ENCODE measurements around the gene PSMD10.

The PSMD10 gene, protein sequence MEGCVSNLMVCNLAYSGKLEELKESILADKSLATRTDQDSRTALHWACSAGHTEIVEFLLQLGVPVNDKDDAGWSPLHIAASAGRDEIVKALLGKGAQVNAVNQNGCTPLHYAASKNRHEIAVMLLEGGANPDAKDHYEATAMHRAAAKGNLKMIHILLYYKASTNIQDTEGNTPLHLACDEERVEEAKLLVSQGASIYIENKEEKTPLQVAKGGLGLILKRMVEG

DNA sequence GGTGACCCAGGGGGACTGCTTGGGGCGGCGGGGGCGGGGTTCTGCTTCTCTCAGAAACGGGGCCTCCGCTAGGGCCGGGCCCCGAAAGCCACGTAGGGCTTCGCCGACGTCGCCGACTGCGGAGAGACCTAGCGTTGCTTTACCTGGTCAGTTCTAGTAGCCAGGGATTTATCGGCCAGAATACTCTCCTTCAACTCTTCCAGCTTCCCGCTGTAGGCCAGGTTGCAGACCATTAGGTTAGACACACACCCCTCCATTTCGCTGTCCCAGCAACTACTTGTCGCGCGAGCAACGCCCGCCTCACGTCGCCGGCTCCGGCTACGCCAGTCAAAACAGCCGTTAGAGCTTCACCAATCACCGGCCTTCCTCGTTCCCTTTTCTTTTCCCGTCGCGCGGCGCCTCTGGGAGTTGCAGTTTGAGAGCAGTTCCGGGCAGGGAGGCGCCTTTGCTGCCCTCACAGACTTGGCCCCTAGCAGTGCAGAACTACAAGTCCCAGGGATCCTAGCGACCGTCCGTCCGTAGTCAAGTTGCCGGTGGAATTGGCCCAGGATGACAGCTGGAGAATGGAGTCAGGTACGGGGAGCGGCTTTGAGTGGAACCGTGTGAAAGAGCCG is at the start of gene PSMD10, which contains the start of gene ATG4A:
PSMD10 (minus strand) TSS at position 279 of the 614 bp plus-strand sequence; CDS start at position 257, 22 bp downstream.
ATG4A (plus strand) TSS at position 515 of the 614 bp plus-strand sequence; CDS start at position 564, 49 bp downstream.
- peak; percentile 95 for DNase-seq

DNA sequence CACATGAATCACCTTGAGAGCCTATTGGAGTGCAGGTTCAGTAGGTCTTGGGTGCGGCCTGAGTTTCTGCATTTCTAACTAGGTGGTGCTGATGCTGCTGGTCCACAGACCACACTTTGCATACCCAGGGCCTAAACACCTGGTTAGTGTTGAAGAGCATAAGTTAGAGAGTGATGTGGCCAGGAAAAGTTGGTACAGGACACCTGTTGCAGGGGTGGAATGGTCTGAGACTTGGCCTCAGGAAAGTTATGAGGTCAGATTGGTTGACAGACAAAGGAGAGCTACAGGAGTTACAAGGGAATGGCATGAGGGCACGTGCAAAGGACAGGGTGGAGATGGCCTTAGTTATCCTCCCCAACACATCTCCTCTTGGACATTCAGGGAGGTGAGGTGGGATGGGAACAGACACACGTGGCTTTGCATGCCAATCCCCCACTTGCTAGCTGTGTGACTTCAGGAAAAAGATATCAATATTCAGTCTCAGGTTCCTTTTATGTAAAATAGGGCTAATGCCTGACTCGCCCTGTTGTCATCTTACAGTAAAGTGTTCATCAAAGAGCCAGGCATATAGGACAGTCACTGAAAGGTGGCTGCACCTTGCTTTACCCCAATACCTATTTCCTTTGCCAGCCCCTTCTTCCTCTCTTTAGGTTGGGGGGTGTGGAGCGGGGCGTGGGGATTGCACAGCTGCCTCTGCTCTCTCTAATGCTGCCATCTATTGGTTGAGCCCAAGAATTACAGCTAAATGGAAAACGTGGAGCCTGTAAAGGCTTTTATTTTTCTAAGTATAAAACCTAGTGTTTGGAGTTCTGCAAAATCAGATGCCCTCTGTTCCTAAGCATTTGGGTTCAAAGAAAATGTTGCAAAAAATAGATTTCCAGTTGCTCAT is 47.7 kb upstream of the PSMD10 start:
- no peak for DNase-seq

DNA sequence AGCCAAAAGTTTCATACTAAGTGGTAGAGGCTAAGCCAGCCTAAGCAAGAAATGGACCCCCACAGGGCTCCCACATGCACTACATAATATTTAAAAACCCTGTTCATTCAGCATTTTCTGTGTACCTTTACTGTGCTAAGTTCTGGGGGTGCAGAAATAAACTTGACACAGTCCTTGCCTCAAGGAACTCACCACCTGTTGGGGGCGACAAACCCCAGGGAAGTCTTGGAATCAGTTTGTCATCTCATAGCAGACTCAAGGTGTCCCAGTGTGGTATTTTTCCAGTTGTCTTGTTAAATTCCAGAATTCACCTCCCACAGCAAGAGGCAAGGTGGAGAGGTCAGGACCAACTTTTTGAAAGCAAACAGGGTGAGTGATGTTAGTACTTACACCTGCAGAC is 43.4 kb upstream of the PSMD10 start:
- no peak for DNase-seq

DNA sequence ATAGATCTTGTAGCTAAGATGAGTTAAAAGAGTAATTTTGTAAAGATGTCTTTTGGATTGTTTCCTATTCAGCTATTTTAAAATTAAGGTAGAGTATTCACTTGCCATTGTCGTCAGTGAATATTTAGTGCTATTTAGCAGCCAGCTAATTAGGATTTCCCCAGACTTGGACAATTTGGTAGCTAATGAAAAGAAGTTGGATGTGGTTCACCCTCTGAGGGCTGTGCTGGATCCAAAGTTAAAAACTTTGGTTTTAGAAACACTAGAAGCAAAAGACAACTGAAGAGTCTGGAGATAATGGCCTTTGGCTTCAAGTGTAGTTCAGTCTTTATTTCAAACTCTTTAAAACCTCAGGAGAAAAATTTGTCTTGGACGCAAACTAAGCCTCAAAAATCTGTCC is 41.5 kb upstream of the PSMD10 start:
- no peak for DNase-seq

DNA sequence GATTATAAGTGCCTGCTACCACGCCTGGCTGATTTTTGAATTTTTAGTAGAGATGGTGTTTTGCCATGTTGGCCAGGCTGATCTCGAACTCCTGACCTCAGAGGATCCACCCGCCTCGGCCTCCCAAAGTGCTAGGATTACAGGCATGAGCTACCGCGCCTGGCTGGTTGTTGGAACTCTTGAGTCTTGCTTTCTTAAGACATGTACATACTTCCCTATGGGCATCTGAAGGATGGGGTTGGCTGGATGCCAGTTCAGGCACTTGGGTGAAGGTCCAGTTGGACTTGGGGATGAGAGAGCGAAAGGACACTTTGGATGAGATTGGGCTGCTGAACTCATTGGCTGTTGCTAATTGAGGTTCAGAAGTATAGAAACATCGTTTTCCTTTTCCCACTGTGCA is 40.7 kb upstream of the PSMD10 start:
- DNase-seq: no peak

DNA sequence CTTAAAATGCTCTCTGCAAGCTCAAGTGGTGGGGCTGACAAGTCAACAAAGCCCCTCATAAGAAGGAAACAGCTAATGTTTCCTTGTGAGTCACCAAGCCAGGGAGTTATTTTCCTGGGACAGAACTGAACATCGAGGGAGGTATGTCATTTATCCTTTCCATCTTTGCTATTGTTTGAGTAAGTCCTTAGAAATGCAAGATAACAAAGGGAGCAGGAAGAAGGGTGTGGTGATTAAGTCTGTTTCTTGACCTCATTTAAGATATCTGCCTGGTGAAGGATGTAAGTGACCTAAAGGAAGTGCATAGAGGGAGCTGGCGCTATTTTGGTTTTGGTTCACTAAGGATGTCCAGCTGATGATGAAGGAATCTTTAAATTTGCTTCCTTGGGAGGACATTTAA is 40.1 kb upstream of the PSMD10 start:
- DNase-seq: no peak

DNA sequence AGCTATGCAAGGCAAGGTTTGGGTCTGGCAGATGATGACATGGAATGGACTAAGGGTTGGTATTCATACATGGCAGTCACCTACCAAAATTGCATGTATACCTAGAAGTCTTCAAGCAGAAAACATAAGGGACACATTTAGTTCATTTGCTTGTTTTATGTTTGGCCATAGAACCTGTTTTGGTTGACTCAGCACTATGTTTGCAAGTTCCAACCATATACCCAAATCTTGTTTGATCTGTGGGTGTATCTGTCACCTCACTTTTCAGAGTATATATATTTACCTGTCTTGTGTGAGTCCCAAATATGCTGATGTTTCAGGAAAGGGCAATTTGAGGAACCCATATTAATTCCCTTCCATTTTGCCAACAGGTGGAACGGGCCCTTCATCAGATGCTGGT is 39.5 kb upstream of the PSMD10 start:
- DNase-seq: no peak

DNA sequence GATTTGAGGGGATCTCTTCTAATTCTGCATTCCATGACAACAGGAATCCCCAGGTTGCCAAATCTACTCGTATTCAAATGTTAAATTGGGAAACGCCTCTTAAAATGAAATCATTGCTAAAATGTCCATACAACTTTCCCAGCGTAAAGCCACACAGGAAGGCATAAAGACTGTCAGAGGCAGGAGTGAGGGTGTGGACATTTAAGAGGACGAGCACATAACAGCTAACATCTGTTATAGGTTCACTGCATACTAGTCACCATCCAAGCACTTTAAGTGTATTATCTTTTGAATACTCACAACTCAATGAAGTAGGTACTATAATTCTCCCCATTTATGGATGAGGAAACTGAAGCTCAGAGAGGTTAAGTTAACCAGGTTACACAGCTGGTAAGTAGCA is 35.8 kb upstream of the PSMD10 start:
- DNase-seq: no peak

DNA sequence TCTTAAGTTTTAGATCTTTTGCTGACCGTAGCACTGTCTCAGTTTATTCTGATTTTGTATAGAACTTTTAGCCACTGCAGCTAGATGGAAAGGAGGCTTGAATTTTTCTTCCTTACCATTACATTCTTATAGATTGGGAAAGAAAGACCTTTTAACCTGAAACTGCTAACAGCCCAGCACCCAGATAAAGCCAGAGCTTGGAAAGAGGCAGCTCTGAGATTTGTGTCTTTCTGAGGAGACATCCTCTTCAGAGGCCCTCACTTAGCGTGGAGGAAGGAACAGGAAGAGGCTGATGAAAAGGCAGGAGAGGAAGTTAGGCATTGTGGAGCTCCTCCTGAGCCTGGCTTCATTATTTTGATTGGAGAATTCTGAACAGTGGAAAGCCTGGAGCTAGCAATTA is 35.3 kb upstream of the PSMD10 start:
- DNase-seq: no peak

DNA sequence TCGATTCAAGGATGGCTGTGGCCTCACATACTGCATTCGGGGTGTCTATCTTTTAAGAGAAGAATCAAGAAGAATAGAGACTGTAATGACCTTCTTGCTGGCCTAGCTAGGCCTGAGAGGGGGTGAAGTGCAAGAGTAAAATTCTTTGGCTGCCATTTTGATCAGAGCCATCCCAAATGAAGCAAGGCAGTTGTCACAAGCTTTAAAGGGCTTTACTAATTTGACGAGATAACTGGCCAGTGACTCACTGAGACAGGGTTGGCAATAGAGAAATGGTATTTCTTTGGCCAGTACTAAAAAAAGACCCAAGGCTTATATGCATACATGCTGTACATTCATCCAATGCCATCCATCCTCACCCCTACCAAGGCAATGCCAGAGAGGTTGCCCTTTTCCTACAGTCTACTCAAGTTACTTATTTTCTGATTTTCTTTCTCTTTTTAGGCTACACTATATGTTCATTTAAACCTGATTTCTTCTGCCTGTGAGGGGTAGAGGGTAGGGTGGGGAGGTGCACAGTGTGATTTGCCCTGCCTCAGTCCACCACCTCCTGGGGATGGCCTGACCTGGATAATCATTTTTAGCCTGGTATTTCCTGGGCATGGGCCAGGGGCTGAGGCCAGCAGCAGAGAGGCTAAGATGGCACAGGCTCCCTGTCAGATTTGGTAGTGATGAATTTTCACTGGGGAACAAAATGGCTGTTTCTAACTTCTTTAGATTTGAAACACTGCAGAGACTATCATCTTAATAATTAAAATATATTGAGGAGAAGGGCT is 32.4 kb upstream of the PSMD10 start:
- DNase-seq: no peak

DNA sequence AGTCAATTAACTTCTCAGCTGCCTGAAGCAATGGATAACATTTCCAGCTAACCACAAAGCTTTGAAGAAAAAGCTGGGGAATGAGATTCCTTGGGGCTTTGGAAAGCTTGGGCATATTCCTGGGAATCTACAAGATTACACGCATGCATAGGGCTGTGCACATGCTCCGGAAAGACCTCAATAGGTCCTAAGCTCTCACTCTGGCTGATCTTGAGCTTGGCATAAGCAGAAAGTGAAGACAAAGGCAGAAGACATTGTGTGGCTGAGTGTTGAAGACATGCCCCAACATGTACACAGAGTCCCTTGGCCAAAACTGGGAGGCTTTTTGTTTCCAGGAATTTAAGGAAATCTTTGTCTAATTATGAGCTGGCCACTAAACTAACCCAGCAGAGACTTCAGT is 31.4 kb upstream of the PSMD10 start:
- DNase-seq: no peak

DNA sequence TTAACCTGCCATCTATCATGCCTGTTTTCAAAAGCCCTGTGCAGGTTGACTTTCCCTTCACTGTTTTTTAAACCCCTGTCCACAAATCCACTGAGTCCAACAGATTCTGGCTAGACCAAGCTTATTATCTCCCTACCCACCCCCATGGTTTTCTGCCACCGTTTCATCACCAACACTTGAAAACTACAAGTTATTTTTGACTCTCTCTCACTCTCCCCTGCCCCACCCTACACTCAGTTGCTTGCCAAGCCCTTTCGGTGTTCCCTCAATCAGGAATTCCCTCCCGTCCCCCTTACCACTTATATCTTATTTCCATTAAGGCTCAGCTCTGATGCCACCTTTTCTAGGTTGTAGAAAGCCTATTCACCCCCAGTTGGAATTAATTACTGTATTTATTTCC is 29.9 kb upstream of the PSMD10 start:
- DNase-seq: no peak

DNA sequence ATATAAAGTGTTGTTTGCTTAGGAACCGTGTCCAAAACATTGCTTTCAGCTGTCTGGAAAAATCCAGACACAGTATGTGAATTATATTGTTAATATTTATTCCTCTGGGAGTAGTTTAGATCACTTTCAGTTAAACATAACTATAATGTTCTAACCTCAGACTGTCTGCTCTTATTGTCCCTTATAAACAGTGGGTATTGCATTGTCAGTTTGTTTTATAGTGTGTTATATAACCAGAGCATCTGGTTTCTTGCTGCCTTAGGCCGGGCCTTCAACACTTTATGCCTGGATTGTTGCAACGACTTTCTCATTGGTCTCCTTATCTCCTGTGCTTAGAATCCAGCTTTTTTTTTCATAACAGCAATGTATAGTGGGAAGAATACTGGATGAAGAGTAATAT is 26.6 kb upstream of the PSMD10 start:
- DNase-seq: no peak

DNA sequence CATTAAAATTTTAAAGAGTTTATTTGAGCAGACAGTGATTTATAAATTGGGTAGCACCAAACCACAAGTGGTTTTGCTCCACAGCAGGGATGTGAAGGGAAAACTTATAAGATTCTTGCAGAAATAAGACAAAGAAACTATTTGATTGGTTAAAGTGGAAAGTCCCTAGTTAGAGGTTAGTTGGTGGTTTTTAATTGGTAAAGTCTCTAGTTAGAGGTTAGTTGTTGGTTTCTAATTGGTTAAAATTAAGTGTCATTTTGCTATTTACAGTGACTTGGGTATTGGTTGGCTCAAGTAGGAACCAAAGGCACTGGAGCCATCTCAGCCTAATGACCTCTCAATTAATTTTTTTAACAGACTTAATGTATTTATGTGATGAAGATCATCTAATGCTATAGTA is 23.2 kb upstream of the PSMD10 start:
- no peak for DNase-seq

DNA sequence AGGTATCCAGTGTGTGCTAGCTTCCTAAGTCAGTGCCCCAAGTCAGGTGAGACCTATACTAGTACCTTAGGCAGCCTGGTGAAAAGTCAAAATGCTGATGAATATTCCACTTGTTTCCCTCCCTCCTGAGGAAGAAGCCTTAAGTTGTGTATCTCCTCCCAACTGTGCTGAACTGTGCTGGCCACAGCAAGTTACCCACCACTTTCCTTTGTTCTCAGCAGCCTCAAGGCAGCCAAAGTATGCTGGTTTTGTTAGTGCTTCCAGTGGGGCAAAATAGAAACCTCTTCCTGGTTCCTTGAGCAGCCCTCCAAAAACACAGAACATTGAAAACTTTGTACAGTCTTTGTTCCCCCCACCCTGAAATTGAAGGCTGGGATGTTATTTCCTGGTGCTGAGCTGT is 14.1 kb upstream of the PSMD10 start:
- no peak for DNase-seq

DNA sequence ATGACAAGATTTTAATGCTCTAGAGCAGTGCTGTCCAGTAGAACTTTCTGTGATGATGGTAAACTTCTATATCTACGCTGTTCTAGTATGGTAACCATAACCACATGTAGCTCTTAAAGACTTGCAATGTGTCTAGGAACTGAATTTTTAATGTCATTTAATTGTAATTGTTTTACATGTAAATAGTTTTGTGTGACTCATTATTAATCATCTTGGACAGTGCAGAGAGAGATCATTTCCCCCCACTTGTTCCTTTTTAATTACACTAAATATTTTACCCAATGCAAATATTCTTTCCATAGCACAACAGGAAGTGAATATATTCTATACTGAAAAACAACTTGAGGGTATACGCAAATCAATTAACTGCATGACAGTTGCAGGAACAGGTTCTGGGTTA is 6.0 kb upstream of the PSMD10 start:
- no peak for DNase-seq

DNA sequence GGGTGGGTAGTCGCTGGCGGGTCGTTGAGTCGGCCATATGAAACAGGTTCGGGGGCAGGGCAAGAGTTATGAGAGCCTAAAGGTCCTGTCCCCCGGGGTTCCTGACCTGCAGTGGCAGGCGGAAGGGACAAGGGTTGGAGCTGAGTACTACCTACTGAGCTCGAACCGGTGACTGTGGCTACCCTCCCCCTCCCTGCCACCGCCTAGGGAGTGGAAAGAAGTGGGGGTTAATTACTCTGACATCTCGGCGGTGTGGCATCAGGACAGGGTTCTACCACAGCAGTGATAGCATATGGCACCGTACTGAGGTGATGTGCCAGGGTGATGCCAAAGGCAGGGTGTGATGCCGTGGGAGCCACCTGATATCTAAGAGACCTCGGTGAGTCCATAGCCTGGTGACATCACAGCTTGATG is 543 bp upstream of the PSMD10 start:
- DNase-seq: no peak

DNA sequence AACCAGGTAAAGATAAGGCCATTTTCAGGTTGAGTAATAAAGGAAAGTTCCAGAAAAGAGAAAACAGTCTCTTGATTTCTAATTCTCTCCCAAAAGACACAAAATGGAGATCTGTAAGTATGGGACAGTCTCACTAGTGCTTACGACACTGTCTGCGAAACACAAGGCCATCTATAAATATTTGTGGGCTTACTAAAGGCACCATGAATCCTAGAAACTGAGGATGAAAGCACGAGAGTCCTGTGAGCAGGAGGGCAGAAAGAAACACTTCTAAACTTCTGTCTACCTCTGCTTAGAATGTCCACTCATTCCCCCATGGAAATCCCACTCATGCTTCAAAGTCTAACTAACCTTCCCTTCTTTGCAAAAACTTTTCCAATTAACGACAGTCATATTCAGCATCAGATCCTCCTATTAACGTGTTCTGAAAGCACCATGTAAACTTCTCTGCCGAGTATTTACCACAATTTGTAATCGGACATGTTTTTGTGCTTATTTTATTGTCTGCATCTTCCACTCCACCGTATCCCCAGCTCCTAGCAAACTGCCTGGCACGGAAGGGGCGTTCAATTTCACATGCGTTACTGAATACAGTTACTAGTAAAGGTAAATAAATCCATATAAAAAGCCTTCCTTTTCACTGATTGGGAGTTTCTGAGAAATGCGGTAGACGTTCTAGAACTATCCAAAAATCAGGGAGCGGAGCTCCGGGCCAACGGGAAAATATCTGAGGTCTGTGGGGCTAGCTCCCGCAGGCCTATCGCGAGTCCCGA is 665 bp downstream of the PSMD10 start:
- DNase-seq: no peak

DNA sequence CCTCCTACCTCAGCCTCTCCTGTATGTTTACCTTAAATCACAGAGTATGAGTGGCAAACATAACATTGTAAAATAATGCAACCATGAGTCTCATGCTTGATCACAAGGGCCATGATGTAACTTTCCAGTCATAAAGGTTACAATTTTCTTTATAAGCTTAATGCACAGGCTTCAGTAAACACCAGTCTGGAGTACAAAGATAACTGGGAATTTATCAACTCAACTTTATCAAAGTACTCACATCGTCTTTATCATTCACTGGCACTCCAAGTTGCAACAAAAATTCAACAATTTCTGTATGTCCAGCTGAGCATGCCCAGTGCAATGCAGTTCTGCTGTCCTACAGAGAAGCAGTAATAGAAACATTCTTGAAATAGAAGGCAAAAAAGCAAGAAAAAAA is 2.8 kb downstream of the PSMD10 start:
- DNase-seq: no peak

DNA sequence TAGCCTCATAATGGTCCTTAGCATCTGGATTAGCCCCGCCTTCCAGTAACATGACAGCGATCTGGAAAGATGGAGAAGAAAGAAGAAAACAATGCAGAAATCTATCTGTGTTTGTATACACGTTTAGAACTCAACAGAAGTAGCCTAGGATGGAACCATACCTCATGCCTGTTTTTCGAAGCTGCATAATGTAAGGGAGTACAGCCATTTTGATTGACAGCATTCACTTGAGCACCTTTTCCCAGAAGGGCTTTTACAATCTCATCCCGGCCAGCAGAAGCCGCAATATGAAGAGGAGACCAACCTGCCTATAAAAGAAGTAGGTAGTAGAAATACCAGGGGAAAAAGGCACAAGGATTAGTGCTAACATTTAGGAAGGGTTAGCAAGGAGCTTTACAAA is 3.5 kb downstream of the PSMD10 start:
- DNase-seq: no peak

DNA sequence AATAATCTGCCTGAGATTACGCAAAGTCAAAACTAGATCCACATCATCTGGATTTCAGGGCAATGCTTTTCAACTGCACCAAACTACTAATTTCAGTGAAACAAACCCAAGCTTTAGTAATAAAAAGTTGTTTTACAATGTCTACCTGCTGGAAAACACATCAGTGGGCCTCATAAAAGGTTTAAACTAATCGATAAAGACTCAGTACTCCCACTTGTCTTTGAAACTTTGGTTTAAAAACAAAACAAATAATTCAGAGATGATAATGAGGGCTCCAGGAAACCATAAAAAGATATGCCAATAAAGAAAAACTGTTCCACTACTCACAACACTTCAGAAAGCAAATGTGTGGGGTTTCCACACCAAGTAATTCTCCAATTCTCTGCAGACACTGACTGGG is 10.2 kb downstream of the PSMD10 start:
- DNase-seq: no peak

DNA sequence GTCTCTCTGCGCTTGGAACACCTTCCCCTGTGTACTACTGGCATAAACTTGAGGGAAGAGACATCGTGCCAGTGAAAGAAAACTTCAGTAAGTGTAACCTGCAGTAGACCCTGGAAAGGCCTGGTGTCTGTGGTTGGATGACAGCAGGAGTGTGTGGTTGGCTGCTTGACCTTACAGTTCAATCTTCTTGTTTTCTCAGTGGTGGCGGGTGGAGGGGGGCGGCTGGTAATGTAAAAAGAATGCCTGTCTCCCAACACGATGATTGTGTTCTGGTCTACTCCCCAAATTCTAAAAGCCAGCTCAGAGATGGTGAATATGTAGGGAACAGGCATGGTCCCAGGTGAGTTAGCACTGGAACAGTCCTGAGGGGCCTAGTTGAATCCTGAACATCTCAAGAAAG is 18.6 kb downstream of the PSMD10 start:
- no peak for DNase-seq

Measured in activated effector memory CD4-positive, alpha-beta T cell treated with anti-CD3 and anti-CD28 coated beads, Interleukin-2, amount 50 U/mL, for 16 hours (primary cell).